ENCODE results near the gene PRDX5. TPM values are rescaled to one million over a fixed set of nuclear protein-coding genes. Genes with fewer than 3 reads are reported as not detected.

Gene PRDX5
- total RNA-seq, 3 donors from 2014 or later: 159 to 512 (median 353) TPM

DNA sequence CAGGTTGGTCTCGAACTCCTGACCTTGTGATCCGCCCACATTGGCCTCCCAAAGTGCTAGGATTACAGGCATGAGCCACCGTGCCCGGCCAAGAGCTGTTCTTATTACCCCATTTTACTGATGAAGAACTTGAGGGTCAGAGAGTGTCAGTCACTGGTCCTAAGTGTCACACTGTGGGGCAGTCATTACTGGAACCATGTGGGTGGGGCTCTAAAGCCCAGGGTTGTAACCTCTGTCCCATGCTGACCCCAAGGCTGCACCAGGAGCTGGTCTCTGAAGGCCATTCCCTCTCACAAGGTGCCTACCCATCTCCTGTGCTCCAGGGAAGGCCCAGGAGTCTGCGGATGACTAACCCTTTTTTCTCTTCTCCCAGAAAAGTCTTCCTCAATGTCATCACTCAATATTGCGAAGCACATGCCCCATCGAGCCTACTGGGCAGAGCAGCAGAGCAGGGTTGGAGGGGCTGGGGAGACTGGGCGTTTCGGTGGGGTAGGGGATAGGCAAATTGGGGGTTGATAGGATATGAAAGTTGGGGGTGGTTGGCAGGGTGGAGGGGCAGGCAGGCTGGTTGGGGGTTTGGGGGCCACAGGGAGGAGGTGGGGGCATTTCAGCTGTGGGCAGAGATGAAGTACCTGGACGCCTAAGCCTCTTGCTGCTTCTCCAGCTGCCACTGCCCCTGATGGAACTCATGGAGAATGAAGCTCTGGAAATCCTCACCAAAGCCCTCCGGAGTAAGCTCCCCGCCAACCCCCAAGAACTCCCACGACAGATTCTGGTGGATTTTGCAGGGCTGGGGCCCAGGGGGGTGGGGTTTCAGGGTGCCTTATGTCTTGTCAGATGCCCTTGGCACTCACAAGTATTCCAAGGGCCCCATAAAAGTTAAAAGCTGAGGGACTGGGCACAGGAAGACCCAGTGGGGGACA lies 14.6 kb upstream of the PRDX5 start:
- intact Hi-C loops (cut with DNase I, micrococcal nuclease): loop anchor here (5.0 to 10.0 kb wide), 2 partner anchors 96 to 99 kb away; partner anchors contain the start of gene FERMT3 (in 2 of the 2)
- Histone ChIP-seq H3K36me3 (ENCODE audit: low read depth) (no peaks in the 10 kb centered on the region), H3K9me3 (no peaks in the 10 kb centered on the region), H3K4me1 (ENCODE audit: low read depth) (peaks cover 47% of the 10 kb centered on the region), H3K4me3 (no peak overlapping the region)
- DNase-seq (no peak), ATAC-seq (no peak)
- TF ChIP-seq, protein P1, sequence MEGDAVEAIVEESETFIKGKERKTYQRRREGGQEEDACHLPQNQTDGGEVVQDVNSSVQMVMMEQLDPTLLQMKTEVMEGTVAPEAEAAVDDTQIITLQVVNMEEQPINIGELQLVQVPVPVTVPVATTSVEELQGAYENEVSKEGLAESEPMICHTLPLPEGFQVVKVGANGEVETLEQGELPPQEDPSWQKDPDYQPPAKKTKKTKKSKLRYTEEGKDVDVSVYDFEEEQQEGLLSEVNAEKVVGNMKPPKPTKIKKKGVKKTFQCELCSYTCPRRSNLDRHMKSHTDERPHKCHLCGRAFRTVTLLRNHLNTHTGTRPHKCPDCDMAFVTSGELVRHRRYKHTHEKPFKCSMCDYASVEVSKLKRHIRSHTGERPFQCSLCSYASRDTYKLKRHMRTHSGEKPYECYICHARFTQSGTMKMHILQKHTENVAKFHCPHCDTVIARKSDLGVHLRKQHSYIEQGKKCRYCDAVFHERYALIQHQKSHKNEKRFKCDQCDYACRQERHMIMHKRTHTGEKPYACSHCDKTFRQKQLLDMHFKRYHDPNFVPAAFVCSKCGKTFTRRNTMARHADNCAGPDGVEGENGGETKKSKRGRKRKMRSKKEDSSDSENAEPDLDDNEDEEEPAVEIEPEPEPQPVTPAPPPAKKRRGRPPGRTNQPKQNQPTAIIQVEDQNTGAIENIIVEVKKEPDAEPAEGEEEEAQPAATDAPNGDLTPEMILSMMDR (IDR thresholded peaks at IDR 0.05): no peak

DNA sequence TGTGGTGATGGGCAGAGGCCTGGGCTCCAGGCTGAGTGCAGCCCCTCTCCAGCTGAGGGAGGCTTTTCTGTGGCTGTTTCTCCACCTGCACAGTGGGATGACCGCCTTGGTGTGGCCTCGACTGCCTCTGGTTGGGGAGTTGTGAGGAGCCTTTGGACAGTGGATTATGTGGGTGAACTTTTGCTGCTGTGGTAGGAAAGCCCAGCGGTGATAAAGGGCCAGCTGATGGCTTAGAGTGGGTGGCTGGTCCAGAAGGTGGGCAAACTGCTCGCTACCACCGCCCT lies 13.9 kb upstream of the PRDX5 start:
- Histone ChIP-seq H3K36me3 (ENCODE audit: low read depth) (no peaks in the 10 kb centered on the region), H3K4me1 (ENCODE audit: low read depth) (peaks cover 46% of the 10 kb centered on the region), H3K4me3 (no peak overlapping the region), H3K9me3 (no peaks in the 10 kb centered on the region)
- no peak for ATAC-seq
- DNase-seq: peak in 2 of 3 donors; percentile 47 to 58
- intact Hi-C loops (cut with DNase I, micrococcal nuclease): loop anchor here (5.0 to 10.0 kb wide), 2 partner anchors 97 to 99 kb away; partner anchors contain the start of gene FERMT3 (in 2 of the 2)
- TF ChIP-seq, protein P1 (IDR thresholded peaks at IDR 0.05): no peak

DNA sequence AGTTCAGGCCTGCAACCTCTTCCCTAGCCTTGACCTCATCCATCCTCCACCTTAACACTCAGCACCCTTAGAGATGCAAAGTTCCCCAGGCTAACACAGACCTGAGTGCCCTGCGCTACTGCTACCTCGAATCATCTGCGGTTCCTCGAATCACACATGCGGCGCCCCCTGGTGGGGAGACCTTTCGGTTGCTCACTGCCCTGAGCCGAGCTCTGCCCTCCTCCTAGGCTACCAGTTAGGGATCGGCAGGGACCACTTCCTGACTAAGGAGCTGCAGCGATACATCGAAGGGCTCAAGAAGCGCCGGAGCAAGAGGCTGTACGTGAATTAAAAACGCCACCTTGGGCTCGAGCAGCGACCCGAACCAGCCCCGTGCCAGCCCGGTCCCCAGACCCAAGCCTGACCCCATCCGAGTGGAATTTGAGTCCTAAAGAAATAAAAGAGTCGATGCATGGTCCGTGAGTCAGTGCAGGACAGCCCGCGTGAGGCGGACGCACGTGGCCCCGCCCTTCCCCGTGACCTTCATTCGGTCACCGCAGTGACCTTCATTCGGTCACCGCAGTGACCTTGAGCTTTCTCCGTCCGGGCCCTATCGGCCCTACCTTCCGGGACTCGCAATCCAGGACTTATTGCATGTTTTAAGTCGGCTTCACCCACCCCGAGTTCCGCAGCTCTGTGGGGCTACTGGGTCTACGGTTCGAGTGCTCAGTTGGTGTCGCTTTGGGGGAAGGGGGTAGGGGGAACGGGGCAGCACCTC lies 13.4 kb upstream of the PRDX5 start:
- Histone ChIP-seq H3K36me3 (ENCODE audit: low read depth) (no peaks in the 10 kb centered on the region), H3K4me1 (ENCODE audit: low read depth) (peaks cover 41% of the 10 kb centered on the region), H3K4me3 (peak overlapping the region; percentile 78), H3K9me3 (no peaks in the 10 kb centered on the region)
- TF ChIP-seq, protein P1 (IDR thresholded peaks at IDR 0.05): peak; percentile 80
- ATAC-seq: peak; percentile 55
- peak; percentile 96 to 100 (median 97) for DNase-seq
- intact Hi-C loops (cut with DNase I, micrococcal nuclease): loop anchor here (5.0 to 10.0 kb wide), 2 partner anchors 97 to 100 kb away; partner anchors contain the start of gene FERMT3 (in 2 of the 2)

DNA sequence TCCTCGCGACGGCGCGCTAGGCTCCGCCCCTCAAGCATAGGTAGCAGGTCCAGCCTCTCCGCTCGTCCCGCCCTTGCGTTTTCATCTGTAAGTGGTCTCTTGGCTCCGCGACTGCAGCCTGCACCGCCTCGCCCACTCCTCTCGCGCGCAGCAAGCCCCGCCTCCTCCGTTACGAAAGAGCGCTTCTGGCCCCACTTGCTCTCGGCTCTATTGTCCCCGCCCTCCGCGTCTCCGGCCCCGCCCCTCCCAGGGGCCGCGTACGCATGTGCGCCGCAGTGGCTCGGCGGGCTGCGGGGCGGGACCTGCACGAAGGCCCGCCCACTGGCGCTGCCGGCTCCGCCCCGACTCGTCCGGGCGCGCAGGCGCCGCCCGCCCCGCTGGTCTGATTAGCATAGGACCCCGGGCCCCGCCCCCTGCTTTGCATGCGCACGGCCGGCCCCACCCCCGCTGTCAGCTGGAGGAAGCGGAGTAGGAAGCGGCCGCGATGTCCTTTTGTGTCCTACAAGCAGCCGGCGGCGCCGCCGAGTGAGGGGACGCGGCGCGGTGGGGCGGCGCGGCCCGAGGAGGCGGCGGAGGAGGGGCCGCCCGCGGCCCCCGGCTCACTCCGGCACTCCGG lies 12.7 kb upstream of the PRDX5 start, which contains the start of gene ESRRA:
ESRRA (plus strand) TSS at position 450 of the 616 bp plus-strand sequence. CDS start 1,656 bp downstream, outside the sequence.
- H3K9me3 ChIP-seq: no peaks in the 10 kb centered on the region
- ATAC-seq: peak; percentile 84
- peak within 1 kb of the TSS; percentile 78 for H3K4me3 ChIP-seq
- peaks cover 34% of the 10 kb centered on the region for H3K4me1 ChIP-seq (ENCODE audit: low read depth)
- DNase-seq: peak; percentile 100
- no peaks in the 10 kb centered on the region for H3K36me3 ChIP-seq (ENCODE audit: low read depth)
- TF ChIP-seq, protein P1 (IDR thresholded peaks at IDR 0.05): peak; percentile 18
- intact Hi-C loops (cut with DNase I, micrococcal nuclease): loop anchor here in 1 of 2 donors (10.0 kb wide), 1 partner anchor 100 kb away; the partner anchor contains the start of gene FERMT3
